GM12864 (cell line): ENCODE data around the gene EPHB2.

Source experiments
- DNase-seq: peaks from one replicate; pipeline ENCODE4 v3.0.0-alpha.2; 2011; ENCODE audit warnings: low read depth
- H3K4me3 ChIP-seq: 2 replicates; pipeline ENCODE4 v1.5.1; 2011; ENCODE audit warnings: mild to moderate bottlenecking, low read depth, low read length, control low read depth
- TF ChIP-seq, protein P1 (sequence below): IDR thresholded peaks from 2 replicates; pipeline ENCODE4 v1.5.1; 2011; ENCODE audit warnings: low read depth, mild to moderate bottlenecking, moderate library complexity, low read length, control low read depth, inconsistent platforms; ENCODE audit errors: missing control alignments

Gene EPHB2

DNA sequence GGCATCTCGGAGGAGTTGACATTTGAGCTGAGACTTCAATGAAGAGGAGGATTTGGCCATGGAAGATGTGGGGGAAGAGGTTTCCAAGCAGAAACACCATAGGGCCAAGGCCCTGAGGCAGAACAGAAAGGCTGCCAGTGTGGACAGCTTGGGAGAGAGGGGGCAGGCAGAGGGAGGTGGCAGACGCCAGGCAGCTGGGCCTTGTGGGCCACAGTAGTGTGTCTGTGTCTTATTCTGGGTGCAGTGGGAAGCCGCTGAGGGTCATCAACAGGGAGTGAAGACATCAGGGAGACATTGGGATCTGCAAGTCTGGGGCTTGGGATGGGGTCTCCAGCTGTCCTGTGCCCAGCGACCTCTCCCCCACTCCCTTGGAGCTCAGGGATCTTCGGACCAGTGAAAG lies 165.2 kb downstream of the EPHB2 start:
- TF ChIP-seq, protein P1, sequence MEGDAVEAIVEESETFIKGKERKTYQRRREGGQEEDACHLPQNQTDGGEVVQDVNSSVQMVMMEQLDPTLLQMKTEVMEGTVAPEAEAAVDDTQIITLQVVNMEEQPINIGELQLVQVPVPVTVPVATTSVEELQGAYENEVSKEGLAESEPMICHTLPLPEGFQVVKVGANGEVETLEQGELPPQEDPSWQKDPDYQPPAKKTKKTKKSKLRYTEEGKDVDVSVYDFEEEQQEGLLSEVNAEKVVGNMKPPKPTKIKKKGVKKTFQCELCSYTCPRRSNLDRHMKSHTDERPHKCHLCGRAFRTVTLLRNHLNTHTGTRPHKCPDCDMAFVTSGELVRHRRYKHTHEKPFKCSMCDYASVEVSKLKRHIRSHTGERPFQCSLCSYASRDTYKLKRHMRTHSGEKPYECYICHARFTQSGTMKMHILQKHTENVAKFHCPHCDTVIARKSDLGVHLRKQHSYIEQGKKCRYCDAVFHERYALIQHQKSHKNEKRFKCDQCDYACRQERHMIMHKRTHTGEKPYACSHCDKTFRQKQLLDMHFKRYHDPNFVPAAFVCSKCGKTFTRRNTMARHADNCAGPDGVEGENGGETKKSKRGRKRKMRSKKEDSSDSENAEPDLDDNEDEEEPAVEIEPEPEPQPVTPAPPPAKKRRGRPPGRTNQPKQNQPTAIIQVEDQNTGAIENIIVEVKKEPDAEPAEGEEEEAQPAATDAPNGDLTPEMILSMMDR = no peak
- no peak overlapping the region for H3K4me3 ChIP-seq
- no peak for DNase-seq

DNA sequence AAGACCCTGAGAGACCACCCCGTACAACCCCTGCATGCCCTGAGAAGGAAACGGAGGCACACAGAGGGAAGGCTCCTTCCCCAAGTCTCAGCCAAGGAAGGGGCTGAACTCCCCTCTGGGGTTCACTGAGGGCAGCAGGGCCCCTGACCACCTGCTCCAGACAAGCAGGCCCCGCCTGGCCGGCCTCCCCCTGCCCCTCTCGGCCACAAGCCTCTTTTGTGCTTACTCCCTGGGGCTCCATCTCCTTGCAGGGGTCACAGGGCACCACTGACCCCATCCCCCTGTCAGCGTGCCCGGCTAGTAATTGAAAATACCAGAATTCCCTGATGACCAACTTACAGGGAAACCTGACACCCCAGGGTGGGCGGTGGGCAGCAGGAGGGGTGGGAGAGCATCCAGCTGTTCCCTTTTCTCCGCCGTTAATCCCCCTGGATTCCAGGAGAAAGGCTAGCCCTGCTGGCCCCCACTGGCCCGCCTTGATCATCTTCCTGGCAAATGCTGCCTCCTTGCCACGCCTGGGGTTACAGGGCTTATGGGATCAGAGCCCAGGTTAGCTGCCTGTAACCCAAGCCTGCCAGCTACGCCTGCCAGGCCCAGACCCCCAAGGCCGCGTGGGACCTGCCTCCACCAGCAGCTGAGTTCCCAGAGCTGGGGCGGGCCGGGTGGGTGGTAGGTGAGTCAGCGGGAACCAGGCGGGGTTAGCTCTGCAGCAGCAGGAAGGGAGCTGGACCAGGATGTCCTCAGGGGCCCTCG lies 165.9 kb downstream of the EPHB2 start:
- TF ChIP-seq, protein P1 = no peak
- no peak for DNase-seq
- no peak overlapping the region for H3K4me3 ChIP-seq

DNA sequence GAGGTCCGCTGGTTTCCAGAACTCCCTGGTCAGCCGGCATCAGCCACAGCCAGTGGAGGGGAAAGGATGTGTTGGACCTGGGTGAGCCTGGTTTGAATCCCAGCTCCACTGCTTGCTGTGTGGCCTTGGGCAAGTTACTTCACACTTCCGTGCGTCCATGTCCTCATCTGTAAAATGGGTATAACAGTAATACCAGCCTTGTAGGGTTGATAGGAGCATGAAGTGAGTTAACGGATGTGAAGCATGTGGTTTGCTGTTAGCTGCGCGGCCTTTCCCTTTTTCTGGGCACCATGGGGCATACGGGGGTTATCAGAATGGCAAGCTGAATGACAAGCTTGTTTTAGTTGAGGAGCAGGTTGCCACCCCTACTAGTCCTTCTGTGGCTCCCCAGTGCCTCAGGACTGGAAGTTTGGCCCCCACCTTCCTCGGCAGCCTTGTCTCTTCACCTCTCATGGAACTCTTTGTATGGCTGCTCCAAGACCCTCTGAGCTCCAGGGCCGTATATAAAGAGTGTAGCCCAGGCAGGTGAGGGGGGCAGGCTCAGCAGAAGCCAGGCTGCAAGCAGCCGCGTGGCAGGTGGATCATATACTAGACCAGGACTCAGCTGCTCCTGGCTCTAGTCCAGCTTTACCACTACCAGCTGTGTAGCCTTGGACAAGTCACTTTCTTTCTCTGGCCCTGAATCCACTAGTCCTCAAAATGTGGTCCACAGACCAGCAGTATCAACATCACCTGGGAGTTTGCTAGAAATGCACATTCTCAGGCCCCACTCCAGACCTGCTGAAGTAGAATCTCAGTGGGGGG lies 166.7 kb downstream of the EPHB2 start:
- no peak for DNase-seq
- TF ChIP-seq, protein P1 = no peak

DNA sequence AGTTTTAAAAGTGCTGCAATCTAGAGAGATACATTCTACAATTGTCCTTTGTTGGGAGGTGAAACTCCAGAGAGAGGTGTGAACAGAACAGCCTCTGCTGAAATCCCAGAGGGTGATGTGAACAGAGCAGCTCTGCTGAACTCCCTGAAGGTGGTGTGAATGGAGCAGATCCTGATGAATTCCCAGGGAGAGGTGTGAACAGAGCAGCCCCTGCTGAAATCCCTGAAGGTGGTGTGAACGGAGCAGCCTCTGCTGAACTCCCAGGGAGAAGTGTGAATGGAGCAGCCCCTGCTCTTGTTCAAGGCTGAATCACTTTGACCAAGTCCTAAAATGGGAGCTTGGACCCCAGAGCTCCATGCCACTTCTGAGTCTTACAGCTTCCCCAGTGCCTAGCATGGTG lies 167.3 kb downstream of the EPHB2 start:
- TF ChIP-seq, protein P1 = no peak
- DNase-seq = no peak
- H3K4me3 ChIP-seq = no peak overlapping the region

More for the DNA sequence above, 166.7 kb downstream of the EPHB2 start:
- H3K4me3 ChIP-seq = no peak overlapping the region

DNA sequence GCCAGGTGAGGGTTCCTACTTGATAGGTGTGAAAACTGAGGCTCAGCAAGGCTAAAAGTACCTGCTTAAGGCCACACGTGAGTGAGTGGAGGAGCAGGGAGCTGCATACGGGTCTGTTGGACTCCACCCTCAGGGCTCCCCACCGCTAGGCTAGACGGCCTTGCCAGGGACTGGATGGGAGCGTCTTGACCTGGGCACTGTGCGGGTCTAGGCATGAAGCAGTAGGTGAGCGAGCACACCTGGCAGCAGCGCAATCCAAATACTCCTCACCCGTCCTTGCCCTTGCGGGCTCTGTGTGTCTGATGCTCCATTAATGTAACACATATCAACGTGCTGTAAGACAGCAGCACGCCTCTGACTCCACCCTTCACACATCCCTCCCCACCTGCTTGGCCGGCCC lies 168.0 kb downstream of the EPHB2 start:
- TF ChIP-seq, protein P1 = no peak
- DNase-seq = no peak
- no peak overlapping the region for H3K4me3 ChIP-seq

DNA sequence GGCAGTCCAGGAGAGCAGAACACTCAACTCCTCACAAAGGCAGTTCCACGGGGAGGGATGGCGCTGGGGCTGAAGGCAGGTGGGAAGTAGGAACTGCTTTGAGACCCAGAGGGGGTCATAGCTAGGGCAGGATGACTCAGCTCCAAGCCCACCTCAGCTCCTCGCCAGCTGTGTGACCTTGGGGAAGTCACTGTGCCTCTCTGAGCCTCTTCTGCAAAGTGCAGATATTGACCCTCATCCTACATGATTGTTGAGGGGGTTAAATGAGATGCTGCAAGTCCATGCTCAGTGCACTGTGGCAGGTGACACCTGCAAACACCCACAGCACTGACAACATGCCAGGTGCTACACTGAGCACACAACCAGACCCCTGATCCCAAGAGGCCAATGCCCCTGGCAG lies 168.8 kb downstream of the EPHB2 start:
- TF ChIP-seq, protein P1 = no peak
- no peak overlapping the region for H3K4me3 ChIP-seq
- DNase-seq = no peak
